Fibroblast of gingiva (primary cell): Measurements from ENCODE around the gene SLC5A9.
A peak's percentile ranks its signal among the peaks of the same experiment; 100 is the strongest.
"Not testable (repeated sequence)": the region's sequence is repeated elsewhere in the genome, so short reads cannot be mapped to it uniquely, and the experiment has no call there.

Source experiments
- DNase-seq: peaks from one replicate; pipeline ENCODE4 v3.0.0-alpha.2; 2011; ENCODE audit warnings: low read depth

SLC5A9 gene

GRCh38 chr1:48242141-48242736, 19.7 kb downstream of the SLC5A9 start:
- no peak for DNase-seq

GRCh38 chr1:48245106-48245505, 22.6 kb downstream of the SLC5A9 start:
- no peak for DNase-seq

GRCh38 chr1:48246727-48247126, 24.2 kb downstream of the SLC5A9 start:
- DNase-seq, result no peak

- no peak for DNase-seq
Observed at GRCh38 chr1:48248356-48248755, 25.8 kb downstream of the SLC5A9 start.

GRCh38 chr1:48249868-48250267, 27.4 kb downstream of the SLC5A9 start:
- no peak for DNase-seq

GRCh38 chr1:48250572-48250971, 28.1 kb downstream of the SLC5A9 start:
- no peak for DNase-seq

GRCh38 chr1:48251323-48251722, 28.8 kb downstream of the SLC5A9 start:
- no peak for DNase-seq

GRCh38 chr1:48251821-48252220, 29.3 kb downstream of the SLC5A9 start:
- DNase-seq, result no peak

GRCh38 chr1:48254254-48254653, 31.7 kb downstream of the SLC5A9 start:
- no peak for DNase-seq

- DNase-seq, result no peak
Observed at GRCh38 chr1:48258106-48258505, 35.6 kb downstream of the SLC5A9 start.

- peak; percentile 42 for DNase-seq
Observed at GRCh38 chr1:48261881-48262400, 39.4 kb downstream of the SLC5A9 start.

- peak; percentile 43 for DNase-seq
Observed at GRCh38 chr1:48263041-48263440, 40.5 kb downstream of the SLC5A9 start.

GRCh38 chr1:48266576-48266975, 44.1 kb downstream of the SLC5A9 start:
- DNase-seq, result peak; percentile 36

- DNase-seq, result not testable (repeated sequence)
Observed at GRCh38 chr1:48277437-48277836, 54.9 kb downstream of the SLC5A9 start.

GRCh38 chr1:48282329-48282728, 59.8 kb downstream of the SLC5A9 start:
- not testable (repeated sequence) for DNase-seq

- not testable (repeated sequence) for DNase-seq
Observed at GRCh38 chr1:48284696-48285420, 62.3 kb downstream of the SLC5A9 start.

GRCh38 chr1:48285525-48285924, 63.0 kb downstream of the SLC5A9 start:
- DNase-seq, result no peak

GRCh38 chr1:48291421-48291820, 68.9 kb downstream of the SLC5A9 start:
- no peak for DNase-seq

- DNase-seq, result no peak
Observed at GRCh38 chr1:48292706-48293105, 70.2 kb downstream of the SLC5A9 start.

- not testable (repeated sequence) for DNase-seq
Observed at GRCh38 chr1:48294094-48294493, 71.6 kb downstream of the SLC5A9 start.

GRCh38 chr1:48294656-48295055, 72.1 kb downstream of the SLC5A9 start:
- DNase-seq, result no peak
